ENCODE results near the gene SH2D6.
"Not testable (repeated sequence)": the region's sequence is repeated elsewhere in the genome, so short reads cannot be mapped to it uniquely, and the experiment has no call there.

SH2D6 gene

DNA sequence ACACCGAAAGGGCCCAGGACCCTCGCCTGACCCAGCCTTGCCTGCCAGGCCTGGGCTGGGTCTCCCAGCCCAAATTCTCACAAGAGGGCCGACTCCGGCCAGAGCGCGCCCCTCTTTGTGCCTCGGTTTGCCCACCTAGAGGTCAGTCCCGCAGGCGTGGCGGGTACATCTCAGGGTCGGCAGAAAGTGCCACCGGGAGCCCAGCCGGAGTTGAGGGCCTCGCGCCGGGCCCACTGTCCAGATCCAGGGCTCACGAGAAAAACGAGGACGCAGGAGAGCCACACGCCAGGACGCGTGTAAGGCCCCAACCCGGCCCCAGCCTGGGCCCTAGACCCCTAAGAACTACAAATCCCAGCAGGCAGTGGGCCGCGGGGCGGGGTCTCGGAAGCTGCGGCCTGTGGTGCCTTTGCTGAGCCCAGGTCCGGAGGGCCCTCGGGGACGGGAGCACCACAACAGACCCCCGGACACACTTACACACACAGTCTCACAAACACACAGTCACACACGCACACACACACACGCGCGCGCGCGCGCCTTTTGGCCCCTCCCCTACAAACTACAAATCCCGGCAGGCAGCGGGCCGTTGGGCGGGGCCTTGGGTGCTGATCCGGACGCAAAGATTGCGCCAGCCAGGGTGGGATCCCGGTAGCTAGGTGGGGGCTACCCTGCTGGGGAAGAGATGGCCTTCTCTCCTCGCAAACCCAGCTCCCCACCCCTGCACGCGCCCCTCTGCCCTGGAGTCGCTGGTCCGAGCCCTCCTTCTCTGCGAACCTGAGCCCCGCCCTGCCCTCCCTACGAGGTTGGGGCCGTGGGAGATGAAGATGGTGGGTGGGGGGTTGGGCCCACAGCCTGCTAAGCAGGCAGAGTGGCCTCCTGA, at the start of gene SH2D6:
SH2D6 (plus strand) TSS at position 583 of the 877 bp plus-strand sequence. CDS start 10,752 bp downstream, outside the sequence.
- H3K4me3 ChIP-seq (ENCODE audit: low read length in 2 of 2): peak within 1 kb of the TSS; percentile 90 to 100
- peak within 1 kb of the TSS; percentile 85 to 90 for H3K27ac ChIP-seq (ENCODE audit: low read depth in 2 of 2, low read length in 2 of 2)
- peaks cover 34 to 35% of the 10 kb centered on the region in 2 donors for H3K4me1 ChIP-seq (ENCODE audit: control insufficient read depth in 2 of 2, insufficient read depth in 2 of 2, low read length in 2 of 2)

DNA sequence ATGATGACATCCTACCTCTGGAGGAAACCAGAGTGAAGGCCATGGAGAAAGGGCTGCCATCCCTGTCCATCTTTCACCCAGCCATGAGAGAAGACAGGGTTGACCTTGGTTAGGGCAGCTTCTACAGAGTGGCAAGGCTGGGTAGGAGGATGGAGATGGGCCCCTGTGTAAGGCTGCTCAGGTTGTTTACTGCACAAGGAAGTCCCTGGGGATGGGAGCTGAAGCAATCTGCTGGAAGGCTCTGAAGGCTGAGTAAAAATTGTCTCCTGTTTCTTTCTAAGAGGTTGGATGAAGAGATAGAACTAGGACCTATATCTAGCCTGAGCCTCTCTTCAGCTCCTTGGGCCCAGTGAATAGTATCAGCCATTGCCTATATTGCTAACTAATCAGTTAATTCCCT, 49.6 kb upstream of the SH2D6 start:
- Histone ChIP-seq H3K27ac (ENCODE audit: low read depth in 2 of 2, low read length in 2 of 2) (no peak overlapping the region), H3K27me3 (ENCODE audit: control insufficient read depth in 2 of 2, insufficient read depth in 2 of 2, low read length in 2 of 2) (no peaks in the 10 kb centered on the region), H3K4me3 (ENCODE audit: low read length in 2 of 2) (no peak overlapping the region)

More for the DNA sequence above, at the start of gene SH2D6:
- Histone ChIP-seq H3K9ac (ENCODE audit: low read depth in 1 of 2, low read length in 2 of 2) (peak within 1 kb of the TSS; percentile 85 to 87), H3K27me3 (ENCODE audit: control insufficient read depth in 2 of 2, insufficient read depth in 2 of 2, low read length in 2 of 2) (no peaks in the 10 kb centered on the region), H3K9me3 (ENCODE audit: control insufficient read depth in 2 of 2, low read length in 2 of 2) (no peaks in the 10 kb centered on the region), H3K36me3 (ENCODE audit: control insufficient read depth in 2 of 2, insufficient read depth in 2 of 2, low read length in 2 of 2) (no peaks in the 10 kb centered on the region)

DNA sequence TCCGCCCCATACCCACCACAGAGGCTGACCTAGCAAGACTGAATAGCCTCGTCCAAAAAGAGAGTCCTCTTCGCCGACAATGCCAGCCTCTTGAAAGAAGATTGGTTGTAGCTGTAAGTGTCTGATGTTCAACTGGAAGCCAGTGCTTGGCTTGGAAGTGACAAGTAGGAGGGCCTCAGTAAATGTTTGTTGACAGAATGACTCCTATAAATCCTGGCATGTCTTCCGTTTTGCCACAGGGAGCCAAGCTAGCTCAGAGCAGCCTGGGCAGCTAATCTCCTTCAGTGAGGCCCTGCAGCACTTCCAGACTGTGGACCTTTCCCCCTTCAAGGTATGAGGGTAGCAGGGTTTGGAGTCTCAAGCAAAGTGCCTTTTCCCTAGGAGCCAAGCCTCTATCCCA, 49.0 kb upstream of the SH2D6 start:
- Histone ChIP-seq H3K9me3 (ENCODE audit: control insufficient read depth in 2 of 2, low read length in 2 of 2) (no peaks in the 10 kb centered on the region), H3K36me3 (ENCODE audit: control insufficient read depth in 2 of 2, insufficient read depth in 2 of 2, low read length in 2 of 2) (peaks cover 0 to 6% of the 10 kb centered on the region in 2 donors), H3K9ac (ENCODE audit: low read depth in 1 of 2, low read length in 2 of 2) (peak overlapping the region in 1 of 2 donors; percentile 14), H3K27me3 (ENCODE audit: control insufficient read depth in 2 of 2, insufficient read depth in 2 of 2, low read length in 2 of 2) (no peaks in the 10 kb centered on the region), H3K4me3 (ENCODE audit: low read length in 2 of 2) (no peak overlapping the region), H3K4me1 (ENCODE audit: control insufficient read depth in 2 of 2, insufficient read depth in 2 of 2, low read length in 2 of 2) (peaks cover 0 to 3% of the 10 kb centered on the region in 2 donors), H3K27ac (ENCODE audit: low read depth in 2 of 2, low read length in 2 of 2) (no peak overlapping the region)

More for the DNA sequence above, 49.6 kb upstream of the SH2D6 start:
- H3K9ac ChIP-seq (ENCODE audit: low read depth in 1 of 2, low read length in 2 of 2): no peak overlapping the region
- H3K9me3 ChIP-seq (ENCODE audit: control insufficient read depth in 2 of 2, low read length in 2 of 2): no peaks in the 10 kb centered on the region
- peaks cover 0 to 3% of the 10 kb centered on the region in 2 donors for H3K4me1 ChIP-seq (ENCODE audit: control insufficient read depth in 2 of 2, insufficient read depth in 2 of 2, low read length in 2 of 2)
- peaks cover 0 to 6% of the 10 kb centered on the region in 2 donors for H3K36me3 ChIP-seq (ENCODE audit: control insufficient read depth in 2 of 2, insufficient read depth in 2 of 2, low read length in 2 of 2)

DNA sequence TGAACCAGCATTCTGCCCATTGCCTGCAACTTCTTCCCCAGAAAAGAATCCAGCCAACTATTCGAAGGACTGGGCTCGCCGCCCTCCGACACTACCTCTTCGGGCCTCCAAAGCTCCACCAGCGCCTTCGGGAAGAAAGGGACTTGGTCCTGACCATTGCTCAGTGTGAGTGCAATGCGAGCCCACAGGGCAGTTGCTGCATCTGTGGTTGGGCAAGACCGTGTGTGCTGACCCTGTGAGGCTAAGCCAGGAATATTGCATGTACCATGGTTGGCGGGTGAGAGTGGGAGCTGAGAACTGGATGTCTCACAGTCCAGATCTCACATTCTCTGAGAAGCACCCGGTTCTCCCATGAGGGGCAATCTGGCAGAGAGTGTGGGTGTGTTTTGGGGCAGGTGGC, 47.5 kb upstream of the SH2D6 start:
- Histone ChIP-seq H3K36me3 (ENCODE audit: control insufficient read depth in 2 of 2, insufficient read depth in 2 of 2, low read length in 2 of 2) (peaks cover 0 to 11% of the 10 kb centered on the region in 2 donors), H3K9me3 (ENCODE audit: control insufficient read depth in 2 of 2, low read length in 2 of 2) (no peaks in the 10 kb centered on the region), H3K27me3 (ENCODE audit: control insufficient read depth in 2 of 2, insufficient read depth in 2 of 2, low read length in 2 of 2) (no peaks in the 10 kb centered on the region), H3K4me1 (ENCODE audit: control insufficient read depth in 2 of 2, insufficient read depth in 2 of 2, low read length in 2 of 2) (peaks cover 0 to 3% of the 10 kb centered on the region in 2 donors), H3K27ac (ENCODE audit: low read depth in 2 of 2, low read length in 2 of 2) (no peak overlapping the region), H3K9ac (ENCODE audit: low read depth in 1 of 2, low read length in 2 of 2) (no peak overlapping the region), H3K4me3 (ENCODE audit: low read length in 2 of 2) (no peak overlapping the region)

DNA sequence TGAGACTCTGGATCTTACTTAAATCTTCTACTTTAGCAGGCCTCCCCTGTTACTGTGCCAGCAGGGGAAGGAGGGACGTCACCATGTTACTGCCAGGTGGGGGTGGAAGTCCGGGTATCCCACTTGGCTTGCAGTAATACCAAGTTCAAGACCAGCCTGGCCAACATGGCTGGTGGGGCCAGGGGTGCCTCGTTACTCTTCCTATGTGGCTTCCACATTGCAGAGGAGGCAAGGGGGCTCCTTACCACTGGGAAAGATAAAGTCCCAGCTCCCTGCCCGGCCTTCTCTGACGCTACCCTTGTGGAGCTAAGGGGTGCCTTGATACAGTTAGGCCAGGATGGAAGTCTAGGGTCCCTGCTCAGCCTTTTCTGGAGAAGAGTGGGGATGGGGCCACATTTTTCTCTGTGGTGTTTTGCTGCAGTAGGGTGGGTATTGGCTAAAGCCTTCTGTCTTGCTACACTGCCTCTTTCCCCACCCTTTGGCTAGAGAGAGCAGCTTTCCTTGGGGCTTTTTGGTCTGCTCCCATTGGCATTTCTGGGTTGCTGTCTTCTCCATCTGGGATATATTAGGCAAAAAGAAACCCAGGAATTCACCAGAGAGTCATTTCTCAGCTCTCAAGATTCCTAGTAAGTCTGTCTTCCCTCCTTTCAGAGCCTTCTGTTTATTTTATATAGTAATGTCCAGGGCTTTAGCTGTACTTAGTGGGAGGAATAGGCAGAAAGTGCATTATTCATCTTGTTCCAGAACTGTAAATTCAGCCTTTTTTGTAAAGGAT, 42.0 kb upstream of the SH2D6 start:
- Histone ChIP-seq H3K27me3 (ENCODE audit: control insufficient read depth in 2 of 2, insufficient read depth in 2 of 2, low read length in 2 of 2) (no peaks in the 10 kb centered on the region), H3K9me3 (ENCODE audit: control insufficient read depth in 2 of 2, low read length in 2 of 2) (no peaks in the 10 kb centered on the region), H3K4me1 (ENCODE audit: control insufficient read depth in 2 of 2, insufficient read depth in 2 of 2, low read length in 2 of 2) (no peaks in the 10 kb centered on the region), H3K27ac (ENCODE audit: low read depth in 2 of 2, low read length in 2 of 2) (no peak overlapping the region), H3K36me3 (ENCODE audit: control insufficient read depth in 2 of 2, insufficient read depth in 2 of 2, low read length in 2 of 2) (peaks cover 15 to 27% of the 10 kb centered on the region in 2 donors), H3K4me3 (ENCODE audit: low read length in 2 of 2) (no peak overlapping the region), H3K9ac (ENCODE audit: low read depth in 1 of 2, low read length in 2 of 2) (no peak overlapping the region)

DNA sequence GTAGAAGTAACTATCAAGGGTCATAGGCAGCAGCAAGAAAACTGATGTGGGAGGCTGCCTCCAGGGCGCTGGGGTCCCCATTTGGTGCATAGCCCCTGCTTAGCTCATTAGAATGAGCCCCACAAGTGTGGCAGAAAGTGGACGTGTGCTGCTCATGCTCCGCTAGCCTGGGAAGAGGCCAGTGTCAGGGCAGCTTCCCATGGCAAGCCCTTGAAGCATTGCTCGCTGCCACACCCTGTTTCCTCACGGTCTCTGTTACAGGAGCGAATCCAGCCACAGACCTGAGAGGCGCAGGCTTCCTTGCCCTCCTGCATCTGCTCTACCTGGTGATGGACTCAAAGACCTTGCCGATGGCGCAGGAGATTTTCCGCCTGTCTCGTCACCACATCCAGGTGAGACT, 41.4 kb upstream of the SH2D6 start:
- Histone ChIP-seq H3K27me3 (ENCODE audit: control insufficient read depth in 2 of 2, insufficient read depth in 2 of 2, low read length in 2 of 2) (no peaks in the 10 kb centered on the region), H3K4me3 (ENCODE audit: low read length in 2 of 2) (no peak overlapping the region), H3K9ac (ENCODE audit: low read depth in 1 of 2, low read length in 2 of 2) (no peak overlapping the region), H3K27ac (ENCODE audit: low read depth in 2 of 2, low read length in 2 of 2) (no peak overlapping the region), H3K4me1 (ENCODE audit: control insufficient read depth in 2 of 2, insufficient read depth in 2 of 2, low read length in 2 of 2) (no peaks in the 10 kb centered on the region), H3K9me3 (ENCODE audit: control insufficient read depth in 2 of 2, low read length in 2 of 2) (no peaks in the 10 kb centered on the region), H3K36me3 (ENCODE audit: control insufficient read depth in 2 of 2, insufficient read depth in 2 of 2, low read length in 2 of 2) (peaks cover 15 to 26% of the 10 kb centered on the region in 2 donors)

DNA sequence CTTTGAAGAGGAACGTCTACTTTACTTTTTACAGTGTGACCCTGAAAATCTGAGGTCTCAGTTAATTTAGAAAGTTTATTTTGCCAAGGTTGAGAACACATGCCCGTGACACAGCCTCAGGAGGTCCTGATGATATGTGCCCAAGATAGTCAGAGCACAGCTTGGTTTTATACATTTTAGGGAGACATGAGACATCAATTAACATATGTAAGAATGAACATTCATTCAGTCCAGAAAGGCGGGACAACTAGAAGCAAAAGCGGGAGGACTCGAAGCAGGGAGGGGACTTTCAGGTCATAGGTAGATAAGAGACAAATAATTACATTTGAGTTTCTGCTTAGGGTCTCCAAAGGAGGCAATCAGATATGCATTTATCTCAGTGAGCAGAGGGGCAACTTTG, 40.3 kb upstream of the SH2D6 start:
- H3K36me3 ChIP-seq (ENCODE audit: control insufficient read depth in 2 of 2, insufficient read depth in 2 of 2, low read length in 2 of 2): peaks cover 15 to 26% of the 10 kb centered on the region in 2 donors
- no peaks in the 10 kb centered on the region for H3K4me1 ChIP-seq (ENCODE audit: control insufficient read depth in 2 of 2, insufficient read depth in 2 of 2, low read length in 2 of 2)
- H3K9me3 ChIP-seq (ENCODE audit: control insufficient read depth in 2 of 2, low read length in 2 of 2): no peaks in the 10 kb centered on the region
- no peak overlapping the region for H3K4me3 ChIP-seq (ENCODE audit: low read length in 2 of 2)
- no peak overlapping the region for H3K9ac ChIP-seq (ENCODE audit: low read depth in 1 of 2, low read length in 2 of 2)
- no peaks in the 10 kb centered on the region for H3K27me3 ChIP-seq (ENCODE audit: control insufficient read depth in 2 of 2, insufficient read depth in 2 of 2, low read length in 2 of 2)
- H3K27ac ChIP-seq (ENCODE audit: low read depth in 2 of 2, low read length in 2 of 2): no peak overlapping the region

DNA sequence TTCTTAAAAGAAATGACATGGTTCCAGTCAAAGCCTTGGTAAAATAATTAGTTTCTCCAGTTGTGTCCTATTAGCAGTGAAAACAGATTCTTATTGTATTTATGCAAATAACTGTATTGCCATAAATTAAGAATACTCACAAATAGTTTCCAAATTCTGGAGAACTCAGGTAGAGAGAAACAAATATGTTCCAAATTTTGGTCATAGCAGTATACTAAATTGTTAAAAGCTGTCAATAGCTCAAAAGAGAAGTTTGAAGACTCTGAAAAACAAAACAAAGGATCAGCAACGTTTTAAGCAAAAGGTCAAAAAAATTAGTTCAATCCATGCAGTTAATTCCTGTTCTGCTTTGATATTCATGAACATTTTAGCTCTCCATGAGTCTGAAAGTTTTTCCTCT, 38.5 kb upstream of the SH2D6 start:
- Histone ChIP-seq H3K27ac (ENCODE audit: low read depth in 2 of 2, low read length in 2 of 2) (no peak overlapping the region), H3K36me3 (ENCODE audit: control insufficient read depth in 2 of 2, insufficient read depth in 2 of 2, low read length in 2 of 2) (peaks cover 18 to 33% of the 10 kb centered on the region in 2 donors), H3K9me3 (ENCODE audit: control insufficient read depth in 2 of 2, low read length in 2 of 2) (no peaks in the 10 kb centered on the region), H3K4me3 (ENCODE audit: low read length in 2 of 2) (no peak overlapping the region), H3K27me3 (ENCODE audit: control insufficient read depth in 2 of 2, insufficient read depth in 2 of 2, low read length in 2 of 2) (no peaks in the 10 kb centered on the region), H3K4me1 (ENCODE audit: control insufficient read depth in 2 of 2, insufficient read depth in 2 of 2, low read length in 2 of 2) (no peaks in the 10 kb centered on the region), H3K9ac (ENCODE audit: low read depth in 1 of 2, low read length in 2 of 2) (no peak overlapping the region)

DNA sequence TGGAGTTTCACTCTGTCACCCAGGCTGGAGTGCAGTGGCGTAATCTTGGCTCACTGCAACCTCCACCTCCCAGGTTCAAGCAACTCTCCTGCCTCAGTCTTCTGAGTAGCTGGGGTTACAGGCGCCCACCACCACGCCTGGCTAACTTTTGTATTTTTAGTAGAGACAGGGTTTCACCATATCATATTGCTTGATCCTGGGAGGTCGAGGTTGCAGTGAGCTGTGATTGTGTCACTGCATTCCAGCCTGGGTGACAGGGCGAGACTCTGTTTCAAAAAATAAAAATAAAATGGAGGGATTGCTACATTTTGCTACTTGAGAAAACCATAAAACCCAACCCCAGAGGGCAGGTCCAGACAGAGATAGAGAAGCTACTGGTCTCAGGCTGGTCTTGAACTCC, 35.4 kb upstream of the SH2D6 start:
- H3K9me3 ChIP-seq (ENCODE audit: control insufficient read depth in 2 of 2, low read length in 2 of 2); H3K9ac ChIP-seq (ENCODE audit: low read depth in 1 of 2, low read length in 2 of 2); H3K27ac ChIP-seq (ENCODE audit: low read depth in 2 of 2, low read length in 2 of 2); H3K4me3 ChIP-seq (ENCODE audit: low read length in 2 of 2); H3K27me3 ChIP-seq (ENCODE audit: control insufficient read depth in 2 of 2, insufficient read depth in 2 of 2, low read length in 2 of 2); H3K4me1 ChIP-seq (ENCODE audit: control insufficient read depth in 2 of 2, insufficient read depth in 2 of 2, low read length in 2 of 2): not testable (repeated sequence)
- H3K36me3 ChIP-seq (ENCODE audit: control insufficient read depth in 2 of 2, insufficient read depth in 2 of 2, low read length in 2 of 2): peaks cover 14 to 24% of the 10 kb centered on the region in 2 donors

DNA sequence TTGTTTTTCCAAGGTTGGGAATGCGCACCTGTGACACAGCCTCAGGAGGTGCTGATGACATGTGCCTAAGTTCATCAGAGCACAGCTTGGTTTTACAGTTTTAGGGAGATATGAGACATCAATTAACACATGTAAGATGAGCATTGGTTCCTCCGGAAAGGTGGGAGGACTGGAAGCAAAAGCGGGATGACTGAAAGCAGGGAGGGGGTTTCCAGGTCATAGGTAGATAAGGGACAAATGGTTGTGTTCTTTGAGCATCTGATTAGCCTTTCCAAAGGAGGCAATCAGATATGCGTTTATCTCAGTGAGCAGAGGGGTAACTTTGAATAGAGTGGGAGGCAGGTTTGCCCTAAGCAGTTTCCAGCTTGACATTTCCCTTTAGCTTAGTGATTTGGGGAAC, 34.7 kb upstream of the SH2D6 start:
- Histone ChIP-seq H3K4me3 (ENCODE audit: low read length in 2 of 2) (no peak overlapping the region), H3K4me1 (ENCODE audit: control insufficient read depth in 2 of 2, insufficient read depth in 2 of 2, low read length in 2 of 2) (no peaks in the 10 kb centered on the region), H3K27me3 (ENCODE audit: control insufficient read depth in 2 of 2, insufficient read depth in 2 of 2, low read length in 2 of 2) (no peaks in the 10 kb centered on the region), H3K27ac (ENCODE audit: low read depth in 2 of 2, low read length in 2 of 2) (no peak overlapping the region), H3K9ac (ENCODE audit: low read depth in 1 of 2, low read length in 2 of 2) (no peak overlapping the region), H3K9me3 (ENCODE audit: control insufficient read depth in 2 of 2, low read length in 2 of 2) (no peaks in the 10 kb centered on the region), H3K36me3 (ENCODE audit: control insufficient read depth in 2 of 2, insufficient read depth in 2 of 2, low read length in 2 of 2) (peaks cover 15 to 29% of the 10 kb centered on the region in 2 donors)
